SU-DHL-6 (cell line): ENCODE results near the gene DHX58.

Source experiments
- H2AFZ ChIP-seq: fragments of 200-600 bp; sonication (generic); 2 replicates; pipeline ENCODE4 v1.6.1; 2014; ENCODE audit warnings: low read depth, mild to moderate bottlenecking, moderate library complexity, mixed read lengths, antibody characterized with exemption, low read length; ENCODE audit not compliant: severe bottlenecking
- H3F3A ChIP-seq: fragments of 200-600 bp; shearing (Covaris generic); 2 replicates; pipeline ENCODE4 v1.6.0; 2016; ENCODE audit warnings: antibody characterized with exemption, mild to moderate bottlenecking; ENCODE audit not compliant: insufficient read depth
- H3K27ac ChIP-seq: fragments of 200-600 bp; sonication (generic); 2 replicates; pipeline ENCODE4 v1.5.1; 2016; ENCODE audit warnings: low read depth, mild to moderate bottlenecking, low read length, moderate library complexity, mixed read lengths
- H3K27me3 ChIP-seq: fragments of 200-600 bp; sonication (generic), shearing (Covaris generic); 2 replicates; pipeline ENCODE4 v1.6.0; 2014; ENCODE audit warnings: mild to moderate bottlenecking, low read length
- H3K36me3 ChIP-seq: fragments of 200-600 bp; sonication (generic); 2 replicates; pipeline ENCODE4 v1.6.1; 2014; ENCODE audit warnings: mild to moderate bottlenecking, low read length, mixed read lengths
- H3K4me2 ChIP-seq: fragments of 300-600, 200-600 bp; shearing (Covaris generic), sonication (generic); 2 replicates; pipeline ENCODE4 v1.6.0; 2014; ENCODE audit warnings: low read length, low read depth, mild to moderate bottlenecking; ENCODE audit not compliant: poor library complexity, severe bottlenecking
- H3K4me3 ChIP-seq: fragments of 200-600 bp; sonication (generic); 2 replicates; pipeline ENCODE4 v1.5.1; 2014; ENCODE audit warnings: antibody characterized with exemption, low read length, mild to moderate bottlenecking, mixed read lengths; ENCODE audit not compliant: insufficient read depth, poor library complexity, severe bottlenecking
- H3K79me2 ChIP-seq: fragments of 200-600 bp; sonication (generic); 2 replicates; pipeline ENCODE4 v1.6.1; 2014; ENCODE audit warnings: mild to moderate bottlenecking, low read length, moderate library complexity; ENCODE audit not compliant: insufficient read depth
- H3K9ac ChIP-seq: fragments of 200-600 bp; sonication (generic); 2 replicates; pipeline ENCODE4 v1.7.0; 2014; ENCODE audit warnings: mild to moderate bottlenecking, low read length
- H3K9me2 ChIP-seq: fragments of 200-600 bp; sonication (generic); replicated peaks from 2 replicates; pipeline ENCODE4 v1.6.1; 2014; ENCODE audit warnings: low read length; ENCODE audit not compliant: insufficient read depth
- H3K9me3 ChIP-seq: fragments of 200-600 bp; sonication (generic); 2 replicates; pipeline ENCODE4 v1.6.1; 2014; ENCODE audit warnings: low read length, mixed read lengths; ENCODE audit not compliant: insufficient read depth
- H4K20me1 ChIP-seq: fragments of 200-600 bp; sonication (generic); 2 replicates; pipeline ENCODE4 v1.6.1; 2014; ENCODE audit warnings: low read depth, mild to moderate bottlenecking, antibody characterized with exemption, low read length, moderate library complexity, mixed read lengths
- EZH2phosphoT487 ChIP-seq: fragments of 200-600 bp; sonication (generic), shearing (Covaris generic); conservative IDR thresholded peaks from 2 replicates; pipeline ENCODE4 v1.6.1; 2018; ENCODE audit warnings: mild to moderate bottlenecking, antibody characterized with exemption, low read length, moderate library complexity, mixed read lengths
- TF ChIP-seq, protein P1 (sequence below): fragments of 200-600 bp; sonication (generic); IDR thresholded peaks from one replicate; pipeline ENCODE4 v1.5.1; 2017; ENCODE audit warnings: antibody characterized with exemption, mild to moderate bottlenecking, low read length, moderate library complexity; ENCODE audit not compliant: insufficient read depth, poor library complexity, severe bottlenecking

DHX58 gene

GRCh38 chr17:42072323-42073187, 40.0 kb downstream of the DHX58 start:
- Histone ChIP-seq H3K27ac (no peak overlapping the region), H3K36me3 (no peaks in the 10 kb centered on the region), H2AFZ (no peak overlapping the region), H3K9me2 (no peaks in the 10 kb centered on the region), H4K20me1 (no peaks in the 10 kb centered on the region), H3K4me3 (no peak overlapping the region), H3K27me3 (no peaks in the 10 kb centered on the region), H3K4me2 (no peak overlapping the region), H3F3A (no peaks in the 10 kb centered on the region), H3K9ac (no peak overlapping the region), H3K79me2 (no peaks in the 10 kb centered on the region), H3K9me3 (no peaks in the 10 kb centered on the region)
- TF ChIP-seq, protein P1, sequence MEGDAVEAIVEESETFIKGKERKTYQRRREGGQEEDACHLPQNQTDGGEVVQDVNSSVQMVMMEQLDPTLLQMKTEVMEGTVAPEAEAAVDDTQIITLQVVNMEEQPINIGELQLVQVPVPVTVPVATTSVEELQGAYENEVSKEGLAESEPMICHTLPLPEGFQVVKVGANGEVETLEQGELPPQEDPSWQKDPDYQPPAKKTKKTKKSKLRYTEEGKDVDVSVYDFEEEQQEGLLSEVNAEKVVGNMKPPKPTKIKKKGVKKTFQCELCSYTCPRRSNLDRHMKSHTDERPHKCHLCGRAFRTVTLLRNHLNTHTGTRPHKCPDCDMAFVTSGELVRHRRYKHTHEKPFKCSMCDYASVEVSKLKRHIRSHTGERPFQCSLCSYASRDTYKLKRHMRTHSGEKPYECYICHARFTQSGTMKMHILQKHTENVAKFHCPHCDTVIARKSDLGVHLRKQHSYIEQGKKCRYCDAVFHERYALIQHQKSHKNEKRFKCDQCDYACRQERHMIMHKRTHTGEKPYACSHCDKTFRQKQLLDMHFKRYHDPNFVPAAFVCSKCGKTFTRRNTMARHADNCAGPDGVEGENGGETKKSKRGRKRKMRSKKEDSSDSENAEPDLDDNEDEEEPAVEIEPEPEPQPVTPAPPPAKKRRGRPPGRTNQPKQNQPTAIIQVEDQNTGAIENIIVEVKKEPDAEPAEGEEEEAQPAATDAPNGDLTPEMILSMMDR: no peak
- no peak for TF ChIP-seq EZH2phosphoT487

- H3K9ac ChIP-seq: no peak overlapping the region
- H4K20me1 ChIP-seq: no peaks in the 10 kb centered on the region
- H3K9me2 ChIP-seq: no peaks in the 10 kb centered on the region
- no peaks in the 10 kb centered on the region for H3K79me2 ChIP-seq
- no peaks in the 10 kb centered on the region for H3F3A ChIP-seq
- no peak overlapping the region for H3K27ac ChIP-seq
- H3K36me3 ChIP-seq: no peaks in the 10 kb centered on the region
- H2AFZ ChIP-seq: no peak overlapping the region
- H3K4me2 ChIP-seq: no peak overlapping the region
- H3K9me3 ChIP-seq: no peaks in the 10 kb centered on the region
- TF ChIP-seq EZH2phosphoT487: no peak
- TF ChIP-seq, protein P1: no peak
- no peak overlapping the region for H3K4me3 ChIP-seq
- no peaks in the 10 kb centered on the region for H3K27me3 ChIP-seq
Measured at GRCh38 chr17:42071810-42072209, 40.7 kb downstream of the DHX58 start.

DNA sequence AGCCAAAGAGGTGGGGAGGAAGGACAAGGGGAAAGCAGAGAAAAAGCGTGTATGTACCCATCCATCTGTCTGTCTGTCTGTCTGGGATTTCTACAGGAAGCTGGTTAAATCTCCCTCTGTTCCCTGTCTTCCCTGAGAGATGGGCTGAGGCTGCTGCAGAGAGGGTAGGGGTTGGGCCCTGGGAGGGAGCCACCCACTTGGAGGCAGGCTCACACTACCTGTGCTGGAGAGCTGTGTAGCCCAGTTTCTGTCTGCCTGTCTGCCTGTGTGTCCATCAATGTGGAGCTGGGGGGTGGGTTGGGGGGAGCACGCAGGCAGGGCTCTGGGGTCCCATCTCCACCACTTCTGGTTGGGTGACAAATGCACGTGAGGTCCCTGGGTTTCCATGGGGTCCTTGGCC, 43.5 kb downstream of the DHX58 start:
- no peak overlapping the region for H2AFZ ChIP-seq
- no peaks in the 10 kb centered on the region for H3K9me2 ChIP-seq
- H3K9ac ChIP-seq: no peak overlapping the region
- H3F3A ChIP-seq: no peaks in the 10 kb centered on the region
- H4K20me1 ChIP-seq: no peaks in the 10 kb centered on the region
- no peak overlapping the region for H3K27ac ChIP-seq
- TF ChIP-seq EZH2phosphoT487: no peak
- TF ChIP-seq, protein P1: no peak
- no peaks in the 10 kb centered on the region for H3K36me3 ChIP-seq
- no peak overlapping the region for H3K4me3 ChIP-seq
- H3K27me3 ChIP-seq: no peaks in the 10 kb centered on the region
- no peaks in the 10 kb centered on the region for H3K9me3 ChIP-seq
- no peaks in the 10 kb centered on the region for H3K79me2 ChIP-seq
- no peak overlapping the region for H3K4me2 ChIP-seq
